ENCODE results near the gene ALOX5AP. TPM values are rescaled to one million over a fixed set of nuclear protein-coding genes. Genes with fewer than 3 reads are reported as not detected.

The ALOX5AP gene
- total RNA-seq, 1 donor from 2014 or later = not detected

- peaks cover 4% of the 10 kb centered on the region for H3K4me1 Mint-ChIP-seq
- TF ChIP-seq, protein P1, sequence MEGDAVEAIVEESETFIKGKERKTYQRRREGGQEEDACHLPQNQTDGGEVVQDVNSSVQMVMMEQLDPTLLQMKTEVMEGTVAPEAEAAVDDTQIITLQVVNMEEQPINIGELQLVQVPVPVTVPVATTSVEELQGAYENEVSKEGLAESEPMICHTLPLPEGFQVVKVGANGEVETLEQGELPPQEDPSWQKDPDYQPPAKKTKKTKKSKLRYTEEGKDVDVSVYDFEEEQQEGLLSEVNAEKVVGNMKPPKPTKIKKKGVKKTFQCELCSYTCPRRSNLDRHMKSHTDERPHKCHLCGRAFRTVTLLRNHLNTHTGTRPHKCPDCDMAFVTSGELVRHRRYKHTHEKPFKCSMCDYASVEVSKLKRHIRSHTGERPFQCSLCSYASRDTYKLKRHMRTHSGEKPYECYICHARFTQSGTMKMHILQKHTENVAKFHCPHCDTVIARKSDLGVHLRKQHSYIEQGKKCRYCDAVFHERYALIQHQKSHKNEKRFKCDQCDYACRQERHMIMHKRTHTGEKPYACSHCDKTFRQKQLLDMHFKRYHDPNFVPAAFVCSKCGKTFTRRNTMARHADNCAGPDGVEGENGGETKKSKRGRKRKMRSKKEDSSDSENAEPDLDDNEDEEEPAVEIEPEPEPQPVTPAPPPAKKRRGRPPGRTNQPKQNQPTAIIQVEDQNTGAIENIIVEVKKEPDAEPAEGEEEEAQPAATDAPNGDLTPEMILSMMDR (conservative IDR thresholded peaks at IDR 0.05) = no peak
- no peaks in the 10 kb centered on the region for H3K36me3 Mint-ChIP-seq (ENCODE audit: low read depth)
- no peaks in the 10 kb centered on the region for H3K27me3 Mint-ChIP-seq (ENCODE audit: low read depth)
- DNase-seq (ENCODE audit: low read depth, low spot score) = no peak
- no peak overlapping the region for H3K4me3 Mint-ChIP-seq
- H3K9me3 Mint-ChIP-seq = no peaks in the 10 kb centered on the region
- H3K27ac Mint-ChIP-seq (ENCODE audit: unreplicated experiment) = no peak overlapping the region
Measured at GRCh38 chr13:30762643-30763042, 27.3 kb downstream of the ALOX5AP start.

GRCh38 chr13:30763786-30764413, 28.6 kb downstream of the ALOX5AP start:
- TF ChIP-seq, protein P1 (conservative IDR thresholded peaks at IDR 0.05) = no peak
- Mint-ChIP-seq H3K27ac (ENCODE audit: unreplicated experiment) (no peak overlapping the region), H3K27me3 (ENCODE audit: low read depth) (no peaks in the 10 kb centered on the region), H3K9me3 (no peaks in the 10 kb centered on the region), H3K4me1 (peaks cover 4% of the 10 kb centered on the region), H3K4me3 (no peak overlapping the region), H3K36me3 (ENCODE audit: low read depth) (no peaks in the 10 kb centered on the region)
- no peak for DNase-seq (ENCODE audit: low read depth, low spot score)

DNA sequence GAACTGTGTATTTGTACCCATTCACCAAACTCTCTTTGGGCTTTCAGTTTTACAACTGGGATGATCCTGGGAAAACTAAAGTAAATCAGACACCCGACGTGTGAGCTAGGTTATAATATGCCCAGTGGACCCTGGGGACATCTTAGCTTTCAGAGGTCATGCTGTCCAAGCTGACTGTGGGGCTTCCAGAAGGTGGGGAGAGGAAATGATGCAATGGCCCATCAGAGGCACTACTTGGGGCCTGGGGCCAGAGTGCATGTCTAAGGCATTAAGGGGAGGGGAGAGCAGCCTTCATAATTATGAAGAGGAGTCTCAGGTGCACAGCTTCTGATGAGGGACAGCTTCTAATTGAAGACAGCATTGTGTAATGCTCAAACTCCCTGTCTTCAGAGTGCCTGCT, 30.9 kb downstream of the ALOX5AP start:
- H3K4me1 Mint-ChIP-seq = peaks cover 4% of the 10 kb centered on the region
- TF ChIP-seq, protein P1 (conservative IDR thresholded peaks at IDR 0.05) = no peak
- H3K4me3 Mint-ChIP-seq = no peak overlapping the region

GRCh38 chr13:30770929-30771328, 35.6 kb downstream of the ALOX5AP start:
- H3K36me3 Mint-ChIP-seq (ENCODE audit: low read depth) = no peaks in the 10 kb centered on the region
- TF ChIP-seq, protein P1 (conservative IDR thresholded peaks at IDR 0.05) = no peak
- no peak overlapping the region for H3K27ac Mint-ChIP-seq (ENCODE audit: unreplicated experiment)
- H3K4me1 Mint-ChIP-seq = peaks cover 4% of the 10 kb centered on the region
- H3K9me3 Mint-ChIP-seq = no peaks in the 10 kb centered on the region
- H3K27me3 Mint-ChIP-seq (ENCODE audit: low read depth) = no peaks in the 10 kb centered on the region
- DNase-seq (ENCODE audit: low read depth, low spot score) = no peak
- H3K4me3 Mint-ChIP-seq = no peak overlapping the region

More for the DNA sequence above, 30.9 kb downstream of the ALOX5AP start:
- Mint-ChIP-seq H3K27ac (ENCODE audit: unreplicated experiment) (peak overlapping the region; percentile 60), H3K36me3 (ENCODE audit: low read depth) (no peaks in the 10 kb centered on the region), H3K27me3 (ENCODE audit: low read depth) (no peaks in the 10 kb centered on the region), H3K9me3 (no peaks in the 10 kb centered on the region)
- no peak for DNase-seq (ENCODE audit: low read depth, low spot score)

GRCh38 chr13:30773561-30773960, 38.2 kb downstream of the ALOX5AP start:
- Mint-ChIP-seq H3K27ac (ENCODE audit: unreplicated experiment) (no peak overlapping the region), H3K4me3 (no peak overlapping the region), H3K27me3 (ENCODE audit: low read depth) (no peaks in the 10 kb centered on the region), H3K9me3 (no peaks in the 10 kb centered on the region), H3K4me1 (peaks cover 10% of the 10 kb centered on the region), H3K36me3 (ENCODE audit: low read depth) (no peaks in the 10 kb centered on the region)
- no peak for DNase-seq (ENCODE audit: low read depth, low spot score)
- TF ChIP-seq, protein P1 (conservative IDR thresholded peaks at IDR 0.05) = no peak

All from neural crest cell (in vitro differentiated cells).